Stimulated activated CD8-positive, alpha-beta memory T cell treated with anti-CD3 and anti-CD28 coated beads, Interleukin-15, amount 100 ng/mL, for 24 hours (primary cell): Measurements from ENCODE around the gene APP.

Experiments used
- DNase-seq: peaks from one replicate; pipeline ENCODE4 v3.0.0-alpha.2; 2020; ENCODE audit warnings: low read depth

APP gene

GRCh38 chr21:26127073-26127814 is 43.3 kb downstream of the APP start:
- no peak for DNase-seq

GRCh38 chr21:26126168-26126553 is 44.4 kb downstream of the APP start:
- no peak for DNase-seq

DNA sequence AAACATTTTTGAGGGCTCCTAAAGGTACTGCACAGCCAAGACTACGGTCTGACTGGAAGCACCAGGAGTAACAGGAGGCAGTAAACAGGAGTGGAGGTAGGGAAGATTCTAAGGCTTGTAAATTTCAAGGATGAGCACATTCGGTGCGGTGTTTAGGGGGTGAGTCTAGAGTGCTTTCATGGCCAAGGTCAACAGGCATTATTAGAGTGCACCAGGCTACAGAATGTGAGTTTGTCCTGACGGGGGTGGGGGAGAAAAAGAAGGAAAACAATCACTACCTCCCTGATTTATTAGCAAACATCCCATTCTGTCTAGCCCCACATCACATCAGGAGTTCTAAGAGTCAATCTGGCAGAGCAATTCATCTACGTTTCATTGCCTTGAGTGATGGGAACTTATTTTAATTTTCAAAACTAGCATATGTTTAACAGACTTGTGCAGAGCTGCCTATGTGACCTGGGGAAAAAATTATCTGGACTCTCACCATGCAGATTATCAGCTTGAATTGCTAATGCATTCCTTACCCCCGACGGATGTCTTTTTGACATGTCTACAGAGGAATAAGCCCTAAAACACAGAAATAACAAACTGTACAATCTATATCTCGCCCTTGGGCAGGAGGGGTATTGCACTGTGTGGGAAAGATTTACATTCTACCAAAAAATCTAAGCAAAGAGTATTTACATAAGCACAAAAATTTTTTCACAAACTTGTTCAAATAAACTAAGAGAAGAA is 45.0 kb downstream of the APP start:
- DNase-seq, result no peak

DNA sequence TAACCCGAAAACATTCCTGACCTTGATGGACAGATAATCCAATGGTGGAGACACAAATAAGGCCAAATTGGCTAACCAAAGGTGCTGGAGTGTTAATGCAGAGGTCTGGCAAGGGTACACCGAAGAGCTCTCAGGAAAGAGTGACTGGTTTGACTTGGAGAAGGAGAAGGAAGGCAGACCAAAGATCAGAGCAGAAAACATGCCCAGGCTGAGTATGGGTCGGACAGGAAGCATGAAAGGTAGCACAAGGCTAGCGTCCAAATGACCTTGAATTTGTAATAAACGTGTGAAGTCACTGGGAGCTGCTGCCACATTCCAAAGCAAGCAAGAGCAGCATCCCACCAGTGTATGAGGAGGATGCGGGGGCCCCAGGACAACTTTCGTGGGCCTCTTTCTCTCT is 45.7 kb downstream of the APP start:
- no peak for DNase-seq

GRCh38 chr21:26124421-26124833 is 46.1 kb downstream of the APP start:
- no peak for DNase-seq

GRCh38 chr21:26123012-26123411 is 47.6 kb downstream of the APP start:
- DNase-seq, result no peak

- no peak for DNase-seq
These were observed 49.7 kb downstream of the APP start for GRCh38 chr21:26120828-26121227.

DNA sequence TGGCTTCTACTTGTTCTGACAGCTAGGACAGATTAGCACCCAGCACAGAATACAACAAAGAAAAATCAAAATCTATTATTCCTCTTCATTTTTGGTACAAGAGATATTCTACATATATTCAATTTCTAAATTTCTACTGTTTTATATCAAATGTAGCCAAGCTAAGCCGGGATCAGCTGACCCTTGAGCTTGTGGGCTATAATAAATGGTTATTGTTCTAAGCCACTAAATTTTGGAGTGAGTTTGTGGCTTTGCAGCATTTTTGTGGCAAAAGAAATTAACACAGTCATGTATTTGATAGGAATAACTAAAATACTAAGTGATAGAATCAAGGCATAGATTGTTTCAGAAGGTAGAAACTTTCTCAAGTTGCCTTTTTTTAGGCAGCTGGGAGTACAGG is 50.7 kb downstream of the APP start:
- DNase-seq, result no peak

GRCh38 chr21:26118938-26119540 is 51.5 kb downstream of the APP start:
- no peak for DNase-seq

GRCh38 chr21:26117972-26118367 is 52.6 kb downstream of the APP start:
- DNase-seq, result no peak

DNA sequence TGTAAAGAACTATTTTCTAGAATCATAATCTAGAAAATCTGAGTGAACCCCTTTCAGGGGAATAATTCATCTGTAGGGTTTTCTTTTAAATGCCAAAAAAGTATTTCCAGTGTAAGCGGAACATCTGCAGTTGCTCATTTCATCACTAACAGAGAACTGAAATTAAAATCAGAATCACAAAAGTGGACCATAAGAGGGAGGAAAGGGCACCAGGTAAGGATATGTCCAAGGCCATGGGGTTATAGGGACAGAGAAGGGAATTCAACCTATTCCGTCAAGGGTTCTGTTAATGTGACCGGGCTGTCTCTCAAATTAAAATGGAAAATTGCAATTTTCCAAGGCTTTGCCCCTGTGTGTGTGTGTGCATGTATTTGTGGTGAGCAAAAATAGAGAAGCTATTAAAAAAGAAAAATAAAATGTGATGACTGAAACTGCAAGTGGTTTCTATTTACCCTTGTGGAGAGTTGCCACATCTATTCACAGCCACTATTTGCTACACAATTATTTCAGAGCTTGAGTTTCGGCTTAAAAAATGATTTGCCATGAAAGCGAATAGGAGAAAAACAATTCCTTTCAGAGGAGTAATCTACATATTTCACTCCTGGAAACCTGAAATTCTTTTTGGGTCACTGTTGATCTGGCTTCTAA is 53.1 kb downstream of the APP start:
- DNase-seq, result no peak

GRCh38 chr21:26116456-26117011 is 54.0 kb downstream of the APP start:
- DNase-seq, result no peak

- DNase-seq, result no peak
These were observed 54.7 kb downstream of the APP start for GRCh38 chr21:26115899-26116298.

DNA sequence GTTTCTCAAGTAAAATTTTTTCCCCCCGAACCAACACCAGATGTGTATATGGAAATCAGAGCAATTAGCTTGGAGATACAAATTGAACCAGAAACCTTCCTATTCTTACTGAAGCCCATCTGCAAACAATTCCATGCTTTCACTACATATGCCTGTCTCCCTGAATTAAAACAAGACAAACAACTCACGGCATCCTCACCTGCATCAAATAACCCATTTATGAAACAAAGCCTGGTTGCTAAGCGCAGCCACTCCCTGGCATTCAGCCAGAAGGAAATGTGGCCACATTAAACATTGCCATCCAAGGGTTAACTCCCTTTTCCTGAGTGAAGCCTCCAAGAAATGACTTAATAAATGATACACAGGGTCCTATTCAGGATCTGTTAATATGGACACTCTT is 55.3 kb downstream of the APP start:
- DNase-seq, result no peak

DNA sequence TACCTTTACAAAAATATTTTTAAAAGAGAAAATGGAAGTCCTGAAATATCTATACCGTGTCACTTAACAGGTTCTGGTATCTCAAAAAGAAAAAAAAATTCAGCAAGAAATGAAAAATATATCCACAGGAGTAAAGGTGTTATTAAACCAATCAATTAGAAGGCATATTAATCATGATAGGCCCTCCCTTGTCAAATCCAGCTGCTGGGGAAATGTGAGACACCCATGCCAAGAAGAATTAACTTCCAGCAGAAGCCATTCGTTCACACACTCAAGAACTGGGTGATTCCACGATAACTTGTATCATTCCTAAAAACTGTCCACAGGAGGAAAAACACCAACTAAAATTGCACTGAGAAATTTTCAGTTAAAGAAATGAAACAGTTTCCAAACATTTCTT is 57.6 kb downstream of the APP start:
- DNase-seq, result no peak

DNA sequence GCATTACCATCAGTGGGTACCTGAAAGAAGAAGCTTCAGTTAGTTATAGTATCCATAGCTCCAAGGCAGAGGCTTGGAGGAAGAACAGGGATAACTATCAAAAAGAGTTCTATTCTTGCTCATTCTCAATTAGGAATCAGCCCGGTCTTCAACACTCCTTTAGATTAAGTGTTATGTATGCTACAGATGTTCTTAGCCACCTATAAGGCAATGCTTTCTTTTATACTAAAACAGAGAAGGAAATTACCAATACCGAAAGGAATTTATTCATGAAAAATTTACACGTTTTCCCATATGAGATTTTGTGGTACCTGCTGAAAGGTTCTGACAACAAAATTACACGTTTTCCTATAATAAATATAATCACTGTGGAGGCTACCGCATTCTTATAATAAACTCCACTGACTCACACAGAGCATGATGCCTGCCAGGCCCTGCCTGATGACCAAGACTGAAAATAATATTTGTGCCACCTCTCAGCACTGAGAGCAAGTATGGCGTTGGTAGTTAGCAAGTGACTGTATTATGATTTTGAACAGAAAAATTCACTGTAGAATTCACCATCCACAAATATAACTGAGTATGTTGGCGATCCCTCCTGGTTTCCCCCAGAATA is 58.3 kb downstream of the APP start:
- no peak for DNase-seq

- no peak for DNase-seq
These were observed 59.9 kb downstream of the APP start for GRCh38 chr21:26110715-26111114.

DNA sequence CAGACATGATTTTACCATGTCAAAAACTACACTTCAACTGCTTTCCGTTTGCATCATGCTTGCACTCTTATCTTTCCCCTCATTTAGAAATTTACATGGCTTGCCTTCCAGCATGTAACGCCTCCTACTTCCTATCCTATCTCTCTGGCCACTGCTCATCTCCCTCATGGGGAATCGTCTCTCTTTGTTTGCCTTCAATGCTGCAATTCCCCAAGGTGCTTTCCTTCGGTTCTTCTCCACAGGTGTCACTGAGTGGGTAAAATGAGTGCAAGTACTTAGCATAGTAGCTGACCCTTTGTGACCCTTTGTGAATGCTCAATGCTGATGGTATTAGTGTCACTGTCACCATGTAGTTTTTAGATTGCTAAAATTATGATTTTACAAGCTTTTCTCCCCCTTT is 63.1 kb downstream of the APP start:
- DNase-seq, result no peak

DNA sequence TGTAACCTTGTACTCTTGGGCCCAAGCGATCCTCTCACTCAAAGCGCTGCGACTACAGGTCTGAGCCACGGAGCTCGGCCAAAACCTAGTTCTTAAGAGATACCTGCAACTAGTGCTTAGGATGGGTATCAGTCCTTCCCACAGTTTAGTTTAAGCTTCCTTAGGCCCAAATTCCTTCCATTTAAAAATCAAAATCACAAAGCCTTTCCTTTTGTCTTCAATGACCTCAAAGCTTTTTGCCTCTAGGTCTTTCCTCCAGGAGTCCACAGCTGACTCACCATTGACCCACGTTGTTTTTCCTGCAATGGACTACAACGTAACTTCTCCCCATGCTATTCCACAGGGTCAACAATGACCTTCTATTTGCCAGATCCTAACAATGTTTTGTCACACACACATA is 64.0 kb downstream of the APP start:
- DNase-seq, result no peak

- DNase-seq, result no peak
These were observed 64.8 kb downstream of the APP start for GRCh38 chr21:26105819-26106218.

- DNase-seq, result no peak
These were observed 70.0 kb downstream of the APP start for GRCh38 chr21:26100573-26100972.

DNA sequence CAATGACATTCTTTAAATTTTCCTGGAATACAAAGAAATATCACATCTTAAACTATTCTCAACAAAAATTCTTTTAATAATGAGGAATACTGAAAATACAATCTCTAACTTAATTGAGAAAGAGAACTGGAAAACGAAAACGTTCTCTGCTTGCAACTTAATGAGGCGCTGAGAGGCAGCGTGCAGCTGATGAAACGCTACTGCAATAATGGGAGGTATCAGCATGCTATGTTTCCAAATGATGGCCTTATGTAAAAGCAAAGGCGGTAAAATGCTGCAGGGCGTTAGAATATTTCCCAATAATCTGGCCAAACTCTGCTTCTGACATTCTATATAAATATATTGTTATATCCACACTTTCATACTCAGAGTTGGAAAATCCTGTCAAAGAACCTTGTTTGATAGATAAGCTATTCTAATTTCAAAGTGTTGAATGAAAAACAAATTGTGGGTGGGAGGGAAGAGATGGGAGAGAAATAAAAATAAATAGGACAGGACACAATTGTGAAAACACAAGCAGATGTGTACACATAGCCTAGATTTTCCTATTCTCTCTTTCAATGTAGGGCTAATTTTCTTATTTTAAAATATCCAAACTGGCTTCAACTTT is 70.9 kb downstream of the APP start:
- DNase-seq, result no peak
